GM19455 (cell line): Measurements from ENCODE around the gene JAK1.

Experiments
- ATAC-seq: cut with Tn5 transposase; IDR thresholded peaks from one replicate; pipeline ENCODE4 v1.9.1; 2021; ENCODE audit not compliant: unreplicated experiment

The JAK1 gene

GRCh38 chr1:64894438-64895196, 71.7 kb downstream of the JAK1 start:
- no peak for ATAC-seq

- no peak for ATAC-seq
These were observed 72.4 kb downstream of the JAK1 start for GRCh38 chr1:64893921-64894320.

- ATAC-seq, result no peak
These were observed 73.5 kb downstream of the JAK1 start for GRCh38 chr1:64892576-64893573.

- ATAC-seq, result no peak
These were observed 74.9 kb downstream of the JAK1 start for GRCh38 chr1:64891448-64891825.

GRCh38 chr1:64890699-64891447, 75.5 kb downstream of the JAK1 start:
- no peak for ATAC-seq

GRCh38 chr1:64887689-64888217, 78.6 kb downstream of the JAK1 start:
- ATAC-seq, result no peak

GRCh38 chr1:64886877-64887276, 79.5 kb downstream of the JAK1 start:
- no peak for ATAC-seq

GRCh38 chr1:64885648-64886047, 80.7 kb downstream of the JAK1 start:
- ATAC-seq, result no peak

- ATAC-seq, result no peak
These were observed 81.9 kb downstream of the JAK1 start for GRCh38 chr1:64884261-64885040.

GRCh38 chr1:64882574-64883255, 83.6 kb downstream of the JAK1 start:
- ATAC-seq, result peak; percentile 94

GRCh38 chr1:64881281-64881680, 85.1 kb downstream of the JAK1 start:
- ATAC-seq, result no peak

GRCh38 chr1:64880449-64880848, 85.9 kb downstream of the JAK1 start:
- no peak for ATAC-seq

GRCh38 chr1:64878931-64879611, 87.3 kb downstream of the JAK1 start:
- no peak for ATAC-seq

- ATAC-seq, result no peak
These were observed 88.3 kb downstream of the JAK1 start for GRCh38 chr1:64878090-64878489.

GRCh38 chr1:64877598-64877997, 88.8 kb downstream of the JAK1 start:
- no peak for ATAC-seq

- no peak for ATAC-seq
These were observed 89.2 kb downstream of the JAK1 start for GRCh38 chr1:64877151-64877550.

GRCh38 chr1:64875606-64876005, 90.7 kb downstream of the JAK1 start:
- no peak for ATAC-seq

GRCh38 chr1:64875101-64875500, 91.2 kb downstream of the JAK1 start:
- ATAC-seq, result no peak

GRCh38 chr1:64874666-64875065, 91.7 kb downstream of the JAK1 start:
- no peak for ATAC-seq
